Neural cell (in vitro differentiated cells): ENCODE results near the gene PIP4K2A. TPM values are rescaled to one million over a fixed set of nuclear protein-coding genes. Genes with fewer than 3 reads are reported as not detected.

ENCODE experiments used
- H2AFZ ChIP-seq: fragments of 200-600, 300-800 bp; sonication (generic), shearing (Covaris generic); 2 replicates; pipeline ENCODE4 v1.6.0; 2014; ENCODE audit warnings: low read depth, mild to moderate bottlenecking, antibody characterized with exemption, low read length, moderate library complexity
- H3F3A ChIP-seq: fragments of 200-600 bp; shearing (Covaris generic); 2 replicates; pipeline ENCODE4 v1.6.1; 2016; ENCODE audit warnings: mild to moderate bottlenecking, moderate library complexity, mixed read lengths, antibody characterized with exemption, low read length; ENCODE audit not compliant: insufficient read depth, poor library complexity, severe bottlenecking
- H3K27ac ChIP-seq: fragments of 200-600, 300-800 bp; sonication (generic), shearing (Covaris generic); 2 replicates; pipeline ENCODE4 v1.5.1; 2014; ENCODE audit warnings: mild to moderate bottlenecking, low read length, moderate library complexity
- H3K27me3 ChIP-seq: fragments of 300-800, 200-600 bp; sonication (generic), shearing (Covaris generic); 2 replicates; pipeline ENCODE4 v1.6.0; 2014; ENCODE audit warnings: mild to moderate bottlenecking, low read depth, low read length, moderate library complexity; ENCODE audit not compliant: insufficient read depth
- H3K36me3 ChIP-seq: fragments of 300-800, 200-600 bp; sonication (generic), shearing (Covaris generic); 2 replicates; pipeline ENCODE4 v1.5.1; 2014; ENCODE audit warnings: mild to moderate bottlenecking, antibody characterized with exemption, low read length, moderate library complexity; ENCODE audit not compliant: insufficient read depth
- H3K4me2 ChIP-seq: fragments of 300-800, 200-600 bp; sonication (generic), shearing (Covaris generic); 2 replicates; pipeline ENCODE4 v1.6.0; 2014; ENCODE audit warnings: mild to moderate bottlenecking, low read length
- H3K4me3 ChIP-seq: fragments of 300-800, 200-600 bp; sonication (generic), shearing (Covaris generic); 2 replicates; pipeline ENCODE4 v1.5.1; 2014; ENCODE audit warnings: mild to moderate bottlenecking, low read length, moderate library complexity
- H3K79me2 ChIP-seq: fragments of 200-600 bp; shearing (Covaris generic); replicated peaks from 2 replicates; pipeline ENCODE4 v1.6.0; 2014; ENCODE audit warnings: mild to moderate bottlenecking, low read length, moderate library complexity; ENCODE audit not compliant: insufficient read depth
- H3K9ac ChIP-seq: fragments of 300-800, 200-600 bp; sonication (generic), shearing (Covaris generic); 2 replicates; pipeline ENCODE4 v1.6.1; 2016; ENCODE audit warnings: mild to moderate bottlenecking, low read length, mixed read lengths
- H3K9me2 ChIP-seq: fragments of 200-600 bp; shearing (Covaris generic); 2 replicates; pipeline ENCODE4 v1.6.1; 2016; ENCODE audit warnings: mild to moderate bottlenecking, low read length, mixed read lengths; ENCODE audit not compliant: insufficient read depth
- H3K9me3 ChIP-seq: fragments of 200-600, 300-800 bp; sonication (generic), shearing (Covaris generic); 2 replicates; pipeline ENCODE4 v1.6.1; 2016; ENCODE audit warnings: mild to moderate bottlenecking, mixed run types, low read length, moderate library complexity, mixed read lengths
- H4K20me1 ChIP-seq: fragments of 200-600 bp; shearing (Covaris generic); 2 replicates; pipeline ENCODE4 v1.6.1; 2016; ENCODE audit warnings: mild to moderate bottlenecking, mixed run types; ENCODE audit not compliant: insufficient read depth
- EP300 ChIP-seq: fragments of 450-650 bp; conservative IDR thresholded peaks from 2 replicates; pipeline ENCODE4 v1.6.1; 2014; ENCODE audit warnings: antibody characterized with exemption, mild to moderate bottlenecking, moderate library complexity; ENCODE audit not compliant: poor library complexity, severe bottlenecking
- EZH2 ChIP-seq: fragments of 200-600, 300-800 bp; shearing (Covaris generic), sonication (generic); IDR thresholded peaks from 2 replicates; pipeline ENCODE4 v1.6.1; 2014; ENCODE audit warnings: antibody characterized with exemption, low read length, borderline replicate concordance, mild to moderate bottlenecking; ENCODE audit not compliant: insufficient read depth, poor library complexity, severe bottlenecking
- MXI1 ChIP-seq: fragments of 450-650 bp; conservative IDR thresholded peaks from 2 replicates; pipeline ENCODE4 v1.6.1; 2014; ENCODE audit warnings: antibody characterized with exemption, mild to moderate bottlenecking; ENCODE audit not compliant: poor library complexity, severe bottlenecking
- POLR2AphosphoS5 ChIP-seq: IDR thresholded peaks from 2 replicates; pipeline ENCODE4 v1.6.1; 2012
- RAD21 ChIP-seq: fragments of 450-650 bp; conservative IDR thresholded peaks from 2 replicates; pipeline ENCODE4 v1.6.1; 2014; ENCODE audit warnings: antibody characterized with exemption, mild to moderate bottlenecking, moderate library complexity
- REST ChIP-seq: IDR thresholded peaks from 2 replicates; pipeline ENCODE4 v1.6.1; 2012; ENCODE audit warnings: borderline replicate concordance
- SMC3 ChIP-seq: fragments of 450-650 bp; conservative IDR thresholded peaks from 2 replicates; pipeline ENCODE4 v1.6.1; 2014; ENCODE audit warnings: antibody characterized with exemption, mild to moderate bottlenecking, moderate library complexity; ENCODE audit not compliant: poor library complexity
- TAF1 ChIP-seq: IDR thresholded peaks from 2 replicates; pipeline ENCODE4 v1.6.1; 2012; ENCODE audit warnings: low read depth
- polyA plus RNA-seq: library from polyadenylated mRNA; depleted of rRNA; stranded (reverse); fragments of >200 nt; gene quantifications from 2 replicates; pipeline ENCODE4 v1.2.3, GENCODE V29; 2014
- TF ChIP-seq, protein P1 (sequence below): fragments of 450-650 bp; IDR thresholded peaks from 2 replicates; pipeline ENCODE4 v1.5.1; 2014; ENCODE audit warnings: antibody characterized with exemption, mild to moderate bottlenecking, moderate library complexity; ENCODE audit not compliant: poor library complexity, severe bottlenecking

PIP4K2A gene
- polyA plus RNA-seq, 1 donor from 2014 or later = 12.6 TPM

GRCh38 chr10:22560096-22560912, 154.1 kb downstream of the PIP4K2A start:
- Histone ChIP-seq H3K4me3 (peak overlapping the region; percentile 45), H3K9me2 (no peaks in the 10 kb centered on the region), H3K27ac (peak overlapping the region; percentile 39), H3K9ac (peak overlapping the region; percentile 0), H3K27me3 (no peaks in the 10 kb centered on the region), H2AFZ (no peak overlapping the region), H3K9me3 (no peaks in the 10 kb centered on the region), H3K36me3 (no peaks in the 10 kb centered on the region), H4K20me1 (no peaks in the 10 kb centered on the region), H3F3A (peaks cover 11% of the 10 kb centered on the region), H3K79me2 (no peaks in the 10 kb centered on the region), H3K4me2 (peak overlapping the region; percentile 22)
- TF ChIP-seq, protein P1, sequence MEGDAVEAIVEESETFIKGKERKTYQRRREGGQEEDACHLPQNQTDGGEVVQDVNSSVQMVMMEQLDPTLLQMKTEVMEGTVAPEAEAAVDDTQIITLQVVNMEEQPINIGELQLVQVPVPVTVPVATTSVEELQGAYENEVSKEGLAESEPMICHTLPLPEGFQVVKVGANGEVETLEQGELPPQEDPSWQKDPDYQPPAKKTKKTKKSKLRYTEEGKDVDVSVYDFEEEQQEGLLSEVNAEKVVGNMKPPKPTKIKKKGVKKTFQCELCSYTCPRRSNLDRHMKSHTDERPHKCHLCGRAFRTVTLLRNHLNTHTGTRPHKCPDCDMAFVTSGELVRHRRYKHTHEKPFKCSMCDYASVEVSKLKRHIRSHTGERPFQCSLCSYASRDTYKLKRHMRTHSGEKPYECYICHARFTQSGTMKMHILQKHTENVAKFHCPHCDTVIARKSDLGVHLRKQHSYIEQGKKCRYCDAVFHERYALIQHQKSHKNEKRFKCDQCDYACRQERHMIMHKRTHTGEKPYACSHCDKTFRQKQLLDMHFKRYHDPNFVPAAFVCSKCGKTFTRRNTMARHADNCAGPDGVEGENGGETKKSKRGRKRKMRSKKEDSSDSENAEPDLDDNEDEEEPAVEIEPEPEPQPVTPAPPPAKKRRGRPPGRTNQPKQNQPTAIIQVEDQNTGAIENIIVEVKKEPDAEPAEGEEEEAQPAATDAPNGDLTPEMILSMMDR = no peak
- TF ChIP-seq EZH2 (no peak), POLR2AphosphoS5 (no peak), RAD21 (no peak), MXI1 (no peak), SMC3 (no peak), REST (no peak), EP300 (no peak), TAF1 (no peak)

GRCh38 chr10:22557321-22557720, 157.1 kb downstream of the PIP4K2A start:
- no peaks in the 10 kb centered on the region for H3K9me2 ChIP-seq
- no peak overlapping the region for H3K4me2 ChIP-seq

More at GRCh38 chr10:22557321-22557720, 157.1 kb downstream of the PIP4K2A start:
- no peaks in the 10 kb centered on the region for H3K79me2 ChIP-seq
- TF ChIP-seq EP300 (no peak), TAF1 (no peak), POLR2AphosphoS5 (no peak), MXI1 (no peak), SMC3 (no peak), RAD21 (no peak), REST (no peak), EZH2 (no peak)
- TF ChIP-seq, protein P1 = no peak
- H3K27ac ChIP-seq = no peak overlapping the region
- H3K27me3 ChIP-seq = no peaks in the 10 kb centered on the region
- H4K20me1 ChIP-seq = no peaks in the 10 kb centered on the region
- H3K36me3 ChIP-seq = no peaks in the 10 kb centered on the region
- no peak overlapping the region for H2AFZ ChIP-seq
- H3K9me3 ChIP-seq = no peaks in the 10 kb centered on the region
- H3K4me3 ChIP-seq = no peak overlapping the region
- no peak overlapping the region for H3K9ac ChIP-seq
- peaks cover 11% of the 10 kb centered on the region for H3F3A ChIP-seq
